HepG2 (cell line): ENCODE results near the gene LTB4R2. TPM values are rescaled to one million over a fixed set of nuclear protein-coding genes. Genes with fewer than 3 reads are reported as not detected.

Experiments
- CREB1 ChIP-seq, 2 experiments: fragments of 450-650 bp in 1 of 2; IDR thresholded peaks; 2 replicates each; pipeline ENCODE4 v1.6.1; 2016 to 2017; ENCODE audit warnings: control low read depth in 1 of 2, mild to moderate bottlenecking in 1 of 2, missing compliant biosample characterization in 1 of 2, missing genetic modification characterization in 1 of 2
- FOXA3 ChIP-seq: IDR thresholded peaks from 2 replicates; pipeline ENCODE4 v1.6.1; 2016; ENCODE audit warnings: missing genetic modification reagents, missing compliant biosample characterization
- GLMP ChIP-seq: sonication (generic); formaldehyde crosslinking; IDR thresholded peaks from 2 replicates; pipeline ENCODE4 v1.9.0; 2021; ENCODE audit warnings: missing genetic modification reagents, mild to moderate bottlenecking, borderline replicate concordance
- MEF2D ChIP-seq: sonication (generic); formaldehyde crosslinking; IDR thresholded peaks from 2 replicates; pipeline ENCODE4 v1.5.1; 2020; ENCODE audit warnings: mild to moderate bottlenecking, missing genetic modification reagents
- NFIC ChIP-seq: IDR thresholded peaks from 2 replicates; pipeline ENCODE4 v1.6.1; 2012; ENCODE audit warnings: mild to moderate bottlenecking, low read length, inconsistent platforms
- NFYC ChIP-seq: IDR thresholded peaks from 2 replicates; pipeline ENCODE4 v1.6.1; 2016; ENCODE audit warnings: missing genetic modification reagents, missing compliant biosample characterization
- POLR2G ChIP-seq: fragments of 200-400 bp; formaldehyde crosslinking; IDR thresholded peaks from 2 replicates; pipeline ENCODE4 v1.6.1; 2018; ENCODE audit warnings: mild to moderate bottlenecking, low read depth, low read length, moderate library complexity
- PRDM15 ChIP-seq: sonication (generic); formaldehyde crosslinking; IDR thresholded peaks from 2 replicates; pipeline ENCODE4 v1.4.0; 2020; ENCODE audit warnings: missing genetic modification reagents
- SAFB2 ChIP-seq: sonication (generic); formaldehyde crosslinking; IDR thresholded peaks from 2 replicates; pipeline ENCODE4 v1.5.1; 2020; ENCODE audit warnings: missing genetic modification reagents, low read depth, mild to moderate bottlenecking, borderline replicate concordance
- SKI ChIP-seq: fragments of 450-650 bp; IDR thresholded peaks from one replicate; pipeline ENCODE4 v1.6.1; 2018; ENCODE audit warnings: mild to moderate bottlenecking; ENCODE audit not compliant: partially characterized antibody
- TERF1 ChIP-seq: sonication (generic); formaldehyde crosslinking; IDR thresholded peaks from 2 replicates; pipeline ENCODE4 v1.8.0; 2022; ENCODE audit warnings: mild to moderate bottlenecking, missing genetic modification reagents, moderate library complexity
- TP53 ChIP-seq: sonication (generic); formaldehyde crosslinking; conservative IDR thresholded peaks from 2 replicates; pipeline ENCODE4 v1.4.0; 2020; ENCODE audit warnings: missing genetic modification reagents
- ZBTB38 ChIP-seq: sonication (generic); formaldehyde crosslinking; IDR thresholded peaks from 2 replicates; pipeline ENCODE4 v1.5.1; 2020; ENCODE audit warnings: mild to moderate bottlenecking, missing genetic modification reagents
- ZGPAT ChIP-seq: IDR thresholded peaks from 2 replicates; pipeline ENCODE4 v1.6.1; 2016; ENCODE audit warnings: mild to moderate bottlenecking
- ZNF12 ChIP-seq: sonication (generic); formaldehyde crosslinking; IDR thresholded peaks from 2 replicates; pipeline ENCODE4 v1.5.0; 2020; ENCODE audit warnings: missing genetic modification reagents
- ZNF121 ChIP-seq: sonication (generic); formaldehyde crosslinking; IDR thresholded peaks from 2 replicates; pipeline ENCODE4 v1.5.0; 2020; ENCODE audit warnings: mild to moderate bottlenecking, missing genetic modification reagents
- ZNF556 ChIP-seq: sonication (generic); formaldehyde crosslinking; IDR thresholded peaks from 2 replicates; pipeline ENCODE4 v1.4.0; 2020; ENCODE audit warnings: mild to moderate bottlenecking, missing genetic modification reagents, borderline replicate concordance
- ZNF558 ChIP-seq: sonication (generic); formaldehyde crosslinking; IDR thresholded peaks from 2 replicates; pipeline ENCODE4 v1.9.0; 2022; ENCODE audit warnings: mild to moderate bottlenecking, missing genetic modification reagents, borderline replicate concordance
- ZNF563 ChIP-seq: sonication (generic); formaldehyde crosslinking; IDR thresholded peaks from 2 replicates; pipeline ENCODE4 v1.8.0; 2022; ENCODE audit warnings: mild to moderate bottlenecking, moderate library complexity, missing genetic modification reagents
- ZNF709 ChIP-seq: sonication (generic); formaldehyde crosslinking; IDR thresholded peaks from 2 replicates; pipeline ENCODE4 v1.5.0; 2020; ENCODE audit warnings: mild to moderate bottlenecking, missing genetic modification reagents
- ZNF782 ChIP-seq: sonication (generic); formaldehyde crosslinking; IDR thresholded peaks from 2 replicates; pipeline ENCODE4 v1.4.0; 2020; ENCODE audit warnings: missing genetic modification reagents, mild to moderate bottlenecking, borderline replicate concordance
- ZNF879 ChIP-seq: sonication (generic); formaldehyde crosslinking; IDR thresholded peaks from 2 replicates; pipeline ENCODE4 v1.8.1; 2023; ENCODE audit warnings: missing genetic modification reagents
- polyA plus RNA-seq, 8 experiments: library from polyadenylated mRNA; depleted of rRNA in 3 of 8; stranded (reverse) in 7 of 8; unstranded in 1 of 8; fragments of >200 nt; fragmentation: Illumina TruSeq in 4 of 8; extraction: Trizol in 4 of 8; gene quantifications; 2 replicates each; pipeline versions ENCODE4 v1.2.1 to v1.2.3, GENCODE V29; 2011 to 2016; ENCODE audit warnings: low read depth in 4 of 8, missing spikeins in 1 of 8, mixed read lengths in 1 of 8; ENCODE audit not compliant: insufficient read depth in 1 of 8
- total RNA-seq, 5 experiments: library from RNA; depleted of rRNA; stranded (reverse); fragments of >200 nt; fragmentation: Illumina TruSeq; extraction: Trizol; gene quantifications; 2 replicates each; pipeline ENCODE4 v1.2.3, GENCODE V29; 2016; ENCODE audit warnings: low read depth in 1 of 5

LTB4R2 gene
- total and polyA plus RNA-seq, 2 of the 13 experiments (the other 11 are each of a cell fraction or from before 2014, with no cell fraction given) = 3.9 to 6.9 TPM

GRCh38 chr14:24329736-24330135, 19.8 kb downstream of the LTB4R2 start (continued):
- peak; percentile 47 for TF ChIP-seq CREB1 (IDR thresholded peaks at IDR 0.05)
- no peak for TF ChIP-seq CREB1 (CRISPR knock-in tag; IDR thresholded peaks at IDR 0.05)
- TF ChIP-seq SAFB2 (CRISPR knock-in tag) = no peak
- no peak for TF ChIP-seq ZNF558 (CRISPR knock-in tag)
- no peak for TF ChIP-seq ZNF782 (CRISPR knock-in tag)
- TF ChIP-seq TP53 (CRISPR knock-in tag) = no peak
- no peak for TF ChIP-seq ZNF556 (CRISPR knock-in tag)
- TF ChIP-seq ZGPAT = no peak
- TF ChIP-seq ZNF563 (CRISPR knock-in tag) = peak; percentile 24; the same call in 1 of the 2 replicates
- no peak for TF ChIP-seq POLR2G
- TF ChIP-seq ZNF121 = no peak
- TF ChIP-seq FOXA3 = no peak
- TF ChIP-seq SKI = no peak
- no peak for TF ChIP-seq ZNF879 (CRISPR knock-in tag)
- no peak for TF ChIP-seq GLMP (CRISPR knock-in tag)
- no peak for TF ChIP-seq TERF1
- TF ChIP-seq ZNF12 (CRISPR knock-in tag) = no peak
- TF ChIP-seq MEF2D (CRISPR knock-in tag) = no peak
- no peak for TF ChIP-seq NFIC
- TF ChIP-seq PRDM15 = no peak
- 0 out of 2 replicates have a peak, but pooled peaks have one; percentile 15 for TF ChIP-seq ZNF709 (CRISPR knock-in tag)
- 0 out of 2 replicates have a peak, but pooled peaks have one; percentile 41 for TF ChIP-seq ZBTB38 (CRISPR knock-in tag)
- no peak for TF ChIP-seq NFYC (CRISPR knock-in tag)
